GM10248 (cell line): Measurements from ENCODE around the gene TIMM23B.
"Not testable (repeated sequence)": the region's sequence is repeated elsewhere in the genome, so short reads cannot be mapped to it uniquely, and the experiment has no call there.

Experiments used
- CTCF ChIA-PET: fragments of 300-600 bp; sonication (Branson Sonifier 250); formaldehyde crosslinking; extraction: SDS; loops from one replicate; lab custom pipeline; 2021; ENCODE audit warnings: antibody characterized with exemption; lab: Yijun Ruan, JAX
- POLR2A ChIA-PET: fragments of 350-650 bp; sonication (Branson Sonifier 250); formaldehyde crosslinking; extraction: SDS; loops from one replicate; lab custom pipeline; 2020; ENCODE audit warnings: antibody characterized with exemption; lab: Yijun Ruan, JAX
- DNase-seq: peaks from one replicate; pipeline ENCODE4 v3.0.0; 2012; ENCODE audit errors: extremely low spot score

Gene TIMM23B

DNA sequence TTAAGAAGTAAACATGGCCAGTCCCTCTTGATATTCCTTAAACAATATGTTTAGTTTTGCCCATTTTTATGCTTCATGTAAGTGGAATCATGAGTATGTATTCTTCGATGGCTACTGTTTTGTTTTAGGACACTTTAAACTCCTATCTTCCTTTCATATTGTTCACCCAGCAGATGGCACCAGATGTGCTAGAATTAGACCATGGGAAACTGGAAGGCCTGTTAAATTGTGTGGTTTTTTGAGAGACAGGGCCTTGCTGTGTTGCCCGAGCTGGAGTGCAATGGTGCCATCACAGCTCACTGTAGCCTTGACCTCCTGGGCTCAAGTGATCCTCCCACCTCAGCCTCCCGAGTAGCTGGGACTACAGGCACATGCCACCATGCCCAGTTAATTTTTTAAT is 11.3 kb downstream of the TIMM23B start:
- DNase-seq, POLR2A ChIA-PET, CTCF ChIA-PET: not testable (repeated sequence)

DNA sequence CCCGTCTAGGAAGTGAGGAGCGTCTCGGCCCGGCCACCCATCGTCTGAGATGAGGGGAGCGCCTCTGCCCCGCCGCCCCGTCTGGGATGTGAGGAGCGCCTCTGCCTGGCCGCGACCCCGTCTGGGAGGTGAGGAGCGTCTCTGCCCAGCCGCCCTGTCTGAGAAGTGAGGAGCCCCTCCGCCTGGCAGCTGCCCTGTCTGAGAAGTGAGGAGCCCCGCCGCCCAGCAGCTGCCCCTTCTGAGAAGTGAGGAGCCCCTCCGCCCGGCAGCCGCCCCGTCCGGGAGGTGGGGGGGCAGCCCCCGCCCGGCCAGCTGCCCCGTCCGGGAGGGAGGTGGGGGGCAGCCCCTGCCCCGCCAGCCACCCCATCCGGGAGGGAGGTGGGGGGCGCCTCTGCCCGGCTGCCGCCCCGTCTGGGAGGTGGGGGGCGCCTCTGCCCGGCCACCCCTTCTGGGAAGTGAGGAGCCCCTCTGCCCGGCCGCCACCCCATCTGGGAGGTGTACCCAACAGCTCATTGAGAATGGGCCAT is 28.5 kb downstream of the TIMM23B start:
- CTCF ChIA-PET, DNase-seq, POLR2A ChIA-PET: not testable (repeated sequence)

DNA sequence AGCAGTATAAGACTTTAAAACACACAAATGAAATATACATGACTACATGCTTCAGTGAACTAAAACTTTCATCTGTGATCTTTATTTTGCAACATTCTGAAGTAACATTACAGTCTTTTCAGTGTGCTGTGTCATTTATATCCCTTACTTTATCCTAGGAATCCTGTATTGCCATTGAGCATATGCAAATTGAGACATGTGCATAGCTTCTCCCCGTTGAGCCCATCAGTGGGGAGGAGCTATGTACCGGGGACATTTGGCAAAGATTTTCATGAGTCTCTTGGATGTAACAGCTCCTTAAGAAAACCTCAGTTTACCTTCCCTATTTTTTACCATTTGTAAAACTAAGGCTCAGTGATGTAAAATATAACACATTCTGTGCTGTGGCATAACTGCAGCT is 29.6 kb downstream of the TIMM23B start:
- CTCF ChIA-PET, DNase-seq, POLR2A ChIA-PET: not testable (repeated sequence)

DNA sequence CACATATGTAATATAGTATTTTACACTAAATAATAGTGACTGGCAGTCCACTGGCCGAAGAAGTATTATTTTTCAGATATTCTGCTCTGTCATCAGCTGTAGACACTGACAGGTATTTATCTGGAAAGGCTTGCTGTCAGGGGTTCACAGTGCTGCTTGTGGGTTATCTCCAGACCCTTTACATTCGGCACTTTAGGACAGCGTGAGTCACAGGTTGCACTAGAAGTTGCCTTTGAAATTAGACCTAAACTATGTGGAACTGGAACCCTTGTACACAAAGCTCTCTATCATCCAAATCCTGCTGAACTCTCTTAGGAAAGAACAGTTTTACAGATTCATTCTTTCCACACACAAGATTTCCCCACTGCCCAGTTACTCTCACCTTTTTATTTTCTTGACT is 30.2 kb downstream of the TIMM23B start:
- CTCF ChIA-PET, DNase-seq, POLR2A ChIA-PET: not testable (repeated sequence)

DNA sequence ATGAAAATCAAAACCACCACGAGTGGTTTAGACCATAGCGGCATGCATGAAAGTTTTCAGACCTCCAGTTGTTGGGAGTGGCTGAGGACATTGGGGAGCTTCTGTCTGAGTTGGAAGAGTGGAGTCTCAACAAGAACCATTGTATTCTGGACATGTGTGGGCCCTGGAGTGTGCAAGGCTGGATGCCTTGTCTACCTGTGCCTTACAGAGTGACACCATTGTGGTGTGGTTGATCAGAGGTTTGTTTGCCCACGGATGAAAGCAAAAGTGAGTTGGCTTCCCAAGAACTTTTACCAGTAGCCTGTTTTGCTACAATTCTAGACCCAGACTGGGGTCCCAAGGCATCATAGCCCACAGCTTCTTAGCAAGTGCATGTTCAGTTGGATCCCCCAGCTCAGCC is 35.9 kb downstream of the TIMM23B start:
- DNase-seq, POLR2A ChIA-PET, CTCF ChIA-PET: not testable (repeated sequence)

DNA sequence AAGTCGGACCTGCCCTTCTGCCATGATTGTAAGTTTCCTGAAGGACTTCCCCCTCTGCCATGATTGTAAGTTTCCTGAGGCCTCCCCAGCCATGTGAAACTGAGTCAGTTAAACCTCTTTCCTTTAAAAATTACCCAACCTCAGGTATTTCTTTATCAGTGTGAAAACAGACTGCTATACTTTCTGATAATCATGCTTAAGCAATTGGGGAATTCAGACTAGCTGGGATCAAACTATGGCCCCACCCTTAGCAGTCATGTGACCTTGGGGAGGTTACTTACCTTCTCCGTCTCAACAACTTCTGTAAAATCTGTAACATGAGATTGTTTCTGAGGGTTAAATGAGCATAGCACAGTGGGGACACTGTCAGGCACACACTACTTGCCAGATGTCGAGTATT is 45.4 kb downstream of the TIMM23B start:
- POLR2A ChIA-PET, result not testable (repeated sequence)

DNA sequence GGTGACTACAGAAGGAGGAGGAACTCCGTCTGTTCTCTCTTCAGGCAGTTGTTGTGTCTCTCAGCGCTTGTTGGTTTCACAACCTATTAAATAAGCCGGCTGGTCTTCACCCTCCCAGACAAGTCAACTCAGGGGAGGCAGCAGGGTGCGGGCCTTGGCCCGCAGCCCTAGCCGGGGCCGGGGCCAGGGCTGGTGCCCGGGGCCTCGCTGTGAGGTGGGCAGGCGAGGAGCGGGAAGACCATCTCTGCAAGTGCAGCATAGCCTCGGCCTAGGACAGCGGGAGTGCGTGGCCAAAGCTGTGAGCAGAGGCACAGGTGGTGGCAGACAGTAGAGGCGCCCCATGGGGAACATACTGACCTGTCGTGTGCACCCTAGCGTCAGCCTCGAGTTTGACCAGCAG is 46.5 kb downstream of the TIMM23B start, which contains the start of gene AGAP6:
TSS of gene AGAP6 (plus strand) at position 31 of the 400 bp plus-strand sequence. CDS start at position 341, 310 bp downstream.
- DNase-seq, POLR2A ChIA-PET, CTCF ChIA-PET: not testable (repeated sequence)

More for the DNA sequence above, 45.4 kb downstream of the TIMM23B start:
- CTCF ChIA-PET, DNase-seq: not testable (repeated sequence)

DNA sequence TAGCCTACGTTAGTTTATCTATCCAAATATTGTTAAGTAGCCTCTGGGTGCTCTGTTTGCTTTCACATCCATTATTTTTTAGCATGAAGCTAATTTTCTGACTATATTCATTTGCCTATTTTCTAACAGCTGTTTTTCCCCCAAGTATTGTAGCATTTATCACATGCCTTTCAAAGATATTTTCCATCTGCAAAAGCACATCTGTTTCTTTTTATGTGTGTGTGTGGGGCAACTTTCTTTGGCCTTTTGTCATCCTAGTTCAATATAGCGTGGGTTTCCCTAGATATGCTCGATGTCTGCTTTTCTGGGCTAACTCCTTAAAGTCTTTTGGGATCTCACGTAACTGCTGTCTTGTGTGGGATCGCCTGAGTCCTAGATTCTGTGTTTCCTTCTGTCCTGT is 53.5 kb downstream of the TIMM23B start:
- DNase-seq, POLR2A ChIA-PET, CTCF ChIA-PET: not testable (repeated sequence)

DNA sequence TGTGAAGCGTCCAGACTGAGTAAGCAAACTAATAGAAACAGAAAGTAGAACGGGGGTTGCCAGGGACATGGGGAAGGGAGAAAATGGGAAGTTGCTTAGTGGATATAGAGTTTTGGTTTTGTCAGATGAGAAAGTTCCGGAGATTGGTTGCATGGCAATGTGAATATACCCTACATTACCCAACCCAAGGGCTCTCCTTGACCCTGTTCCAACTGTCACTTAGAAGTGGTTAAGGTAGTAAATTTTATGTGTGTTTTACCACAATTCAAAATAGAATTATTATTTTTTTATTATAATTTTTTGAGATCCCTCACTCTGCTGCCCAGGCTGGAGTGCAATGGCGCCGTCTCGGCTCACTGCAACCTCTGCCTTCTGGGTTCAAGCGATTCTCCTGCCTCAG is 72.2 kb downstream of the TIMM23B start:
- DNase-seq, CTCF ChIA-PET: not testable (repeated sequence)

DNA sequence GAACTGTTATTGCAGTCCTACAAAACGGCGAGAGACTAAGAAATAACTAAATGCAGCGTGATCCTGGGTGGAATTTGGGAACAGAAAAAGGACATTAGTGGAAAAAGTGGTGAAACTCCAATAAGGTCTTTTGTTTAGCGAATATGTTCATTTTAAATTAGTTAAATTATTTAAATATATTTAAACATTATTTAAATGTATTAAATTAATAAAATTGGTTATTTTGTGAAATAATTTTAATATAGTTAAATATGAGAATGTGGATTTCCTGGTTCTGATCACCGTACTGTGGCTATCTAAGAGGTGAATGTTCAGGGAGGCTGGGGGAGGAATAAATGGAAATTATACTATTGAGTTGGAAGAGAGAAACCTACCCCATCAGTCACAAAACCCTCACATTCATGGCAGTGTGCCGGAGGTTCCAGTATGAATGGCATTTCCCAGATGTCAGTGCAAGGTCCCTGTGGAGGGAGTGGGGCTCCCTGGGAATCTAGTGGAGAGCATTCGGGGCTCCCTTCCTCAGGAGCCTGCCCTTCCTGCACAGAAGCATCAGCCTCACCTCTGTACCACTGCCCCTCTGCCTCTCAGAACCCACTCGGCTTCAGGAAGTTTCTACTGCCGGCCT is 73.9 kb downstream of the TIMM23B start:
- DNase-seq, CTCF ChIA-PET, POLR2A ChIA-PET: not testable (repeated sequence)

More for the DNA sequence above, 72.2 kb downstream of the TIMM23B start:
- POLR2A ChIA-PET, result not testable (repeated sequence)

DNA sequence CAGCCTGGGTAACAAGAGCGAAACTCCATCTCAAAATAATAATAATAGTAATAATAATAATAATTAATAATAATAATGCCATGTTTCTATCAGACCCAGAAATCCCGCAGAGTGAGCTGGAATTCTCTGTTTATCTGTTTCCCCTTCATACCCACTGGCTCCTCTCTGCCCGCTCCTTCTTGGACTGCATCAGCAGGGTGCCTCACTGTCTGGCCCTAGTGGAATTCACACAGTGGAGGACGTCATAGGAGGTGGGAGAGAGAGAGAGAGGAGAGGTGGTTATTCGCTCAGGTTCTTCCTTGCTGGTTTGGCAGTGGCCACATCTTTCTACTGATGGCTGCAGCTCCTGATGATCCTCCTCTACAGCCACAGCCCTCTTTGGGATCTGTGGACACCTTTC is 75.1 kb downstream of the TIMM23B start:
- CTCF ChIA-PET, POLR2A ChIA-PET, DNase-seq: not testable (repeated sequence)

DNA sequence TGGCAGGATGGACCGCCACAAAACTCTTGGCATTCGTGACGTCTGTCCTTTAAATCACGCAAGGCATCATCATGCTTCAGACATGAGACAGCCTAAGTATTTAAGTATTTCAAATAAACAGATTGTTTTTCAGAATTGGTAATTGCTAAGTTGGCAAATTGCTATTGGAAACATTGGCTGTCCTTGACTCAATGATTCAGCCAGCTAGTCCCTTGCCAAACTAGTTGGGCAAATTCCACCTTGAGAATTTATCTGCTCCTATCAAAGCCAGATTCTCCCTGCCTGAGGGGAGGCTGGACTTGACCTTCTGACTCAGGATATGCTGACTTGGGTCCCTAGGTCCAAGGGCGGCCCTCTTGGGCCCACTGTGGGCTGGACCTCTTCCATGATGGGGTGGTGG is 75.8 kb downstream of the TIMM23B start:
- CTCF ChIA-PET, POLR2A ChIA-PET, DNase-seq: not testable (repeated sequence)

DNA sequence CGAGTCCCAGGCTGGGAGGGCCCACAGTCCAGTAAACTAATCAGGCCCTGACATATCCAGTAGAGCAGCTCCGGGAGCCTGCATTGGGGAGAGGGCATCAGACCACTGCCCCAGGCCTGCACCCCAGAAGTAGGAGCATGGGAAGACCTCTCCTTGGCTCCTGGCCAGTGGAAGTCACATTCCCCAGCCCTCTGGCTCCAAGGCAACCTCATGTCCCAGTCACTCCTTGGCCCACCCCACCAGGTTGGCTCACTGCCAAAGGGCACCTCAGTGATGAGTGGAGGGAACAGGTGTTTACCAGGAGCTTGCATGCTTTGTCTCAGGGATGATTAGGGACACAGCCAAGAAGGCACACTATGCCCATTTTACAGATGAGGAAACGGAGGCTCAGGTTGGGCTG is 77.4 kb downstream of the TIMM23B start:
- CTCF ChIA-PET, POLR2A ChIA-PET, DNase-seq: not testable (repeated sequence)

DNA sequence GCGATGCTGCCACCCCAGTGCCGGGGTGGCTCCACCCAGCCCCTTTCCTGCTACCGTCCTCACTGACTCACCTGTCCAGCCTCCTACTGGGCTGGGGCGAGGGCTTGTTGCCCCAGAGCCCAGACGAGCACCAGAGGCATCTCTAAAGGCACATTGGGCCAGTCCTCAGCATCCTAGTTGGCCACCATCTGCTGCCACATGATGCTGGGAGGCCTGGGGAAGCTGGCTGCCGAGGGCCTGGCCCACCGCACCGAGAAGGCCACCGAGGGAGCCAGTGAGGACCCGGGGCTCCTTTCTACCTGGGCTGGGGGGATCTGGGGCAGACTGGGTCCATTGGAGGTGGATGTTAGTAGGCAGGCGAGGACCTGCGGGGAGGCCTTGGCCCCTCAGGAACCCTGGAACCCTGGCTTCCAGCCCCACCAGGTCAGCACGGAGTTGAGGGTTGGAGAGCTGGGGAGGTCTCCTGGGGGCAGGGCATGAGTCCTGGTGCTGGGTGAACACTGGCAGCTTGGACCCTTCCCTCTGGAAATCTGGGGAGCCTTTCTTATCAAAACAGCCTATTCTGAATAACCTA is 78.7 kb downstream of the TIMM23B start:
- CTCF ChIA-PET, POLR2A ChIA-PET, DNase-seq: not testable (repeated sequence)
